ENCODE results near the gene PRR22.

GRCh38 chr19:5774921-5775320, 9.6 kb downstream of the PRR22 start:
- TF ChIP-seq, protein P1, sequence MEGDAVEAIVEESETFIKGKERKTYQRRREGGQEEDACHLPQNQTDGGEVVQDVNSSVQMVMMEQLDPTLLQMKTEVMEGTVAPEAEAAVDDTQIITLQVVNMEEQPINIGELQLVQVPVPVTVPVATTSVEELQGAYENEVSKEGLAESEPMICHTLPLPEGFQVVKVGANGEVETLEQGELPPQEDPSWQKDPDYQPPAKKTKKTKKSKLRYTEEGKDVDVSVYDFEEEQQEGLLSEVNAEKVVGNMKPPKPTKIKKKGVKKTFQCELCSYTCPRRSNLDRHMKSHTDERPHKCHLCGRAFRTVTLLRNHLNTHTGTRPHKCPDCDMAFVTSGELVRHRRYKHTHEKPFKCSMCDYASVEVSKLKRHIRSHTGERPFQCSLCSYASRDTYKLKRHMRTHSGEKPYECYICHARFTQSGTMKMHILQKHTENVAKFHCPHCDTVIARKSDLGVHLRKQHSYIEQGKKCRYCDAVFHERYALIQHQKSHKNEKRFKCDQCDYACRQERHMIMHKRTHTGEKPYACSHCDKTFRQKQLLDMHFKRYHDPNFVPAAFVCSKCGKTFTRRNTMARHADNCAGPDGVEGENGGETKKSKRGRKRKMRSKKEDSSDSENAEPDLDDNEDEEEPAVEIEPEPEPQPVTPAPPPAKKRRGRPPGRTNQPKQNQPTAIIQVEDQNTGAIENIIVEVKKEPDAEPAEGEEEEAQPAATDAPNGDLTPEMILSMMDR (IDR thresholded peaks at IDR 0.05), result no peak
- TF ChIP-seq POLR2A (IDR thresholded peaks at IDR 0.05), result no peak
